ENCODE measurements around the gene SEMA3B. TPM values are rescaled to one million over a fixed set of nuclear protein-coding genes. Genes with fewer than 3 reads are reported as not detected.
A peak's percentile ranks its signal among the peaks of the same experiment; 100 is the strongest.

The SEMA3B gene
- total RNA-seq, 5 donors from 2014 or later (not counting 1 experiment from before 2014, with no cell fraction given) = 0.33 to 2.5 (median 1.5) TPM

DNA sequence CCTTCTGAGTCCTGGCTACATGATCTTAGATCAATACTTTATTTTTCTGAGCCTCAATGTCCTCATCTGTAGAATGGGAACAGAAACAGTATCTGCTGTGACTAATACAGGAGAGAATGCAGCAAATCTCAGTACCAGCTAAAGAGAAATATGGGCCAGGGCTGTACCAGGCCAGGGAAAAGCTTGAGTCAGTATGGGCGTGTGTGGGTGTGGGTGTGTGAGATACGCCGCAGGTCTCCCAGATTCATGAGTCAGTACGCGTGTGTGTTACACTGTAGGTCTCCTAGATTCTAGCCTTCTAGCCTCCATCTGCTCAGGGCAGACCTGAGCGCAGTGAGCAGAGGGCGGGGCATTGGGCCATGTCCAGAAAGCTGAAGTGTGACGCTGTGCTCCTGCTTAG lies 17.7 kb upstream of the SEMA3B start:
- H3K9me3 Mint-ChIP-seq = no peaks in the 10 kb centered on the region
- no peak for DNase-seq
- H3K27ac Mint-ChIP-seq = peak overlapping the region in 1 of 2 donors; percentile 52
- H3K4me1 ChIP-seq (ENCODE audit: control insufficient read depth in 1 of 2, extremely low read depth in 1 of 2, insufficient read depth in 2 of 2, low read length in 2 of 2) = peaks cover 13 to 74% of the 10 kb centered on the region in 2 experiments
- H3K27me3 ChIP-seq (replicated peaks in 1 of 2; ENCODE audit: control insufficient read depth in 2 of 2, extremely low read depth in 1 of 2, insufficient read depth in 2 of 2, low read length in 1 of 2) = no peaks in the 10 kb centered on the region
- ChIA-PET POLR2A (no interaction called here), CTCF (interaction anchor here (0.6 to 0.9 kb wide), 3 partner anchors 9 to 316 kb away, joined by 3 read pairs; no protein-coding TSS in a partner anchor)
- peak overlapping the region in 1 of 3 donors; percentile 10 for H3K4me3 Mint-ChIP-seq
- H3K4me3 ChIP-seq (ENCODE audit: control insufficient read depth in 1 of 2, extremely low read depth in 1 of 2, low read length in 1 of 2) = no peak overlapping the region
- H3K36me3 ChIP-seq (ENCODE audit: control insufficient read depth in 2 of 2, extremely low read depth in 1 of 2, insufficient read depth in 1 of 2, low read length in 1 of 2) = peaks cover 15 to 78% of the 10 kb centered on the region in 2 donors
- 71% methylated on average over 7 of the region's 8 CpGs for WGBS (ENCODE audit: insufficient coverage)
- no peak overlapping the region for H3K27ac ChIP-seq (ENCODE audit: low read length)
- peaks cover 18% of the 10 kb centered on the region for H3K36me3 Mint-ChIP-seq
- ATAC-seq (replicated peaks in 1 of 4) = no peak
- no peaks in the 10 kb centered on the region for H3K9me3 ChIP-seq
- peaks cover 46 to 57% (median 57%) of the 10 kb centered on the region in 3 donors for H3K4me1 Mint-ChIP-seq
- H3K27me3 Mint-ChIP-seq = no peaks in the 10 kb centered on the region

DNA sequence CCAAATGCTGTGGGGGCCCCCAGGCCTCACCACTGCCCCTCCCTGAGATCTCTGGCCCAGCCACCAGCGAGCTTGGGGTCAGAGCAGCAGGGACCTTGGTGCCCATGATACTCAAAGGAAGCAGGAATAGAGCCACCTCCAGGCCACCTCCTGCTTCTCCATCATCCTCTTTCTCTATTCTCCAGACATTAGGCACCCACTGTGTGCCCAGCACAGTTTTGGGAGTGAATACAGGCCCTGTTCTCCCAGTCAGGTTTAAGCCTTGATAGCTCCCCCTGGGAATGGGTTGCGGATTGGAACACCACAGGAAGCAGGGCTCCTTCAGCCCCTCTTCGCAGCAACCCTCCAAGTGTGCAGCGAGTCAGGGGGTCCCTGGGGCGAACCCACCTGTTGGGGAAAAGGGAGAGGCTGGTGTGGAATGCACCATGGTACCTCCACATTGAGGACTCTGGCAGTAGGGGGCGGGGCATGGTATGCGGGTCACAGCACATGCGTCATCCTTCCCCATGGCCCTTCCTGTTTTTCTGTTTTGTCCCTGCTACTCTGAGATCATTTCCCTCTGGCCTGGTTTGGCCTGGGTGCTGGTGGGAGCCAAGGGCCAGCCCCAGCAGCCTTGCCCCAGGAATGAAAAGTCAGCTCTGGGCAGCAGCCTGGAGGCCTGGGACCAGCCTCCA lies 14.2 kb upstream of the SEMA3B start:
- DNase-seq (peak in 2 of 35 experiments; percentile 17 to 48), ATAC-seq (replicated peaks in 1 of 4) (no peak)
- Mint-ChIP-seq H3K9me3 (no peaks in the 10 kb centered on the region), H3K27me3 (no peaks in the 10 kb centered on the region), H3K4me3 (no peak overlapping the region), H3K4me1 (peaks cover 23 to 34% (median 33%) of the 10 kb centered on the region in 3 donors), H3K27ac (no peak overlapping the region), H3K36me3 (peaks cover 37% of the 10 kb centered on the region)
- Histone ChIP-seq H3K4me1 (ENCODE audit: control insufficient read depth in 1 of 2, extremely low read depth in 1 of 2, insufficient read depth in 2 of 2, low read length in 2 of 2) (peaks cover under 1 to 47% of the 10 kb centered on the region in 2 experiments), H3K4me3 (ENCODE audit: control insufficient read depth in 1 of 2, extremely low read depth in 1 of 2, low read length in 1 of 2) (no peak overlapping the region), H3K27me3 (replicated peaks in 1 of 2; ENCODE audit: control insufficient read depth in 2 of 2, extremely low read depth in 1 of 2, insufficient read depth in 2 of 2, low read length in 1 of 2) (no peaks in the 10 kb centered on the region), H3K36me3 (ENCODE audit: control insufficient read depth in 2 of 2, extremely low read depth in 1 of 2, insufficient read depth in 1 of 2, low read length in 1 of 2) (peaks cover 23 to 83% of the 10 kb centered on the region in 2 donors), H3K27ac (ENCODE audit: low read length) (no peak overlapping the region), H3K9me3 (no peaks in the 10 kb centered on the region)
- ChIA-PET CTCF (no interaction called here), POLR2A (no interaction called here)
- WGBS (ENCODE audit: insufficient coverage) = 91% methylated on average over 5 of the region's 8 CpGs

DNA sequence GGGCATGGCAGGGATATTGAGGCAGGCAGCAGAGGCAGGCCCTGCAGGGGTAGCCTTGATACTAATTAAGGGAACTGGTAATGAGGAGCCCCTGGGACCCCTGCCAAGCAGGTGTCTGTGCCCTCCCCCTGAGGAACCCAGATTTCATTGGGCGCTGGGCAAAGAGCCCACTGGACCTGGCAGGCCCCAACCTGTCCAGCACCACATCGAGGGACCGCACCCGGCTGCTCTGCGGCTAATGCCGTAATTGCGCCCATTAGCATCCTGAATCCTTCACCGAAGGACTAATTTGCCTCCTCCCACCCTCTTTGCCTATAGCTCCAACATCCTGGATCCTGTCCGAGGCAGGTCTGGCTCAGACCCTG lies 13.7 kb upstream of the SEMA3B start:
- no peaks in the 10 kb centered on the region for H3K9me3 Mint-ChIP-seq
- H3K27ac ChIP-seq (ENCODE audit: low read length) = no peak overlapping the region
- H3K4me1 Mint-ChIP-seq = peaks cover 22 to 31% (median 30%) of the 10 kb centered on the region in 3 donors
- ChIA-PET POLR2A (interaction anchor here in 1 of 2 donors (0.7 kb wide), 1 partner anchor 26 kb away, joined by 8 read pairs; no protein-coding TSS in a partner anchor), CTCF (no interaction called here)
- DNase-seq (no peak), ATAC-seq (replicated peaks in 1 of 4) (no peak)
- WGBS (ENCODE audit: insufficient coverage) = 98% methylated on average over 7 of the region's 9 CpGs
- H3K27me3 ChIP-seq (replicated peaks in 1 of 2; ENCODE audit: control insufficient read depth in 2 of 2, extremely low read depth in 1 of 2, insufficient read depth in 2 of 2, low read length in 1 of 2) = no peaks in the 10 kb centered on the region
- H3K4me1 ChIP-seq (ENCODE audit: control insufficient read depth in 1 of 2, extremely low read depth in 1 of 2, insufficient read depth in 2 of 2, low read length in 2 of 2) = peaks cover 2 to 45% of the 10 kb centered on the region in 2 experiments
- H3K27me3 Mint-ChIP-seq = no peaks in the 10 kb centered on the region
- no peaks in the 10 kb centered on the region for H3K9me3 ChIP-seq
- no peak overlapping the region for H3K27ac Mint-ChIP-seq
- peaks cover 23 to 78% of the 10 kb centered on the region in 2 donors for H3K36me3 ChIP-seq (ENCODE audit: control insufficient read depth in 2 of 2, extremely low read depth in 1 of 2, insufficient read depth in 1 of 2, low read length in 1 of 2)
- H3K4me3 ChIP-seq (ENCODE audit: control insufficient read depth in 1 of 2, extremely low read depth in 1 of 2, low read length in 1 of 2) = no peak overlapping the region
- H3K36me3 Mint-ChIP-seq = peaks cover 37% of the 10 kb centered on the region
- no peak overlapping the region for H3K4me3 Mint-ChIP-seq

DNA sequence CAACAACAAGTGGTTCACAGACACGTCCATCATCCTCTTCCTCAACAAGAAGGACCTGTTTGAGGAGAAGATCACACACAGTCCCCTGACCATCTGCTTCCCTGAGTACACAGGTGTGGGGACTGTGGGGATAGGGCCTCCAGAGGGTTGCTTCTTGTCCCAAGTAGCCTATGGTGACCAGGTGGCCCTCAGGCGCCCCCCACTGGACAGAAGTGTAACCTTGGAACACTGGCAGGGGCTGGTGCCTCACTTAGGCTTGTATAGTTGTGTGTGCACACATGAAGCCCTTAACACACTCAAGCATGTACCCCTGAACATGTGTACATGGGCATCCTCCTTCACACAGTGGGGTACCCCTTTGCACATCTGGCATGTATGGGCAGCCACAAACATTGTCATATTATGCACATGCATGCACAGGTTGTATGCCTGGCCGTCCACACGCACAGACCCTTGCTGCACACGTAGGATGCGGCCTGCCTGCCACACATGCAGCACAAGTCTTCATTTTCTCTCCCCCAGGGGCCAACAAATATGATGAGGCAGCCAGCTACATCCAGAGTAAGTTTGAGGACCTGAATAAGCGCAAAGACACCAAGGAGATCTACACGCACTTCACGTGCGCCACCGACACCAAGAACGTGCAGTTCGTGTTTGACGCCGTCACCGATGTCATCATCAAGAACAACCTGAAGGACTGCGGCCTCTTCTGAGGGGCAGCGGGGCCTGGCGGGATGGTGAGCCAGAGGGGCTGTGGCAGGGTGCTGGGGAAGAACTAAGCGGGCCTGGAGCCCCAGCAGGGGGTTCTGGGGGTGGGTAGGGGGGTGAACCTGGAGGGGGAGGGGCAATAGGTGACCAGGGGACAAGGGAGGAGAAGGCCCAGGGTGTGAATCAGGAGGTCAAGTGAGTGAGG lies 11.7 kb upstream of the SEMA3B start:
- H3K4me3 ChIP-seq (ENCODE audit: control insufficient read depth in 1 of 2, extremely low read depth in 1 of 2, low read length in 1 of 2) = no peak overlapping the region
- H3K36me3 Mint-ChIP-seq = peaks cover 32% of the 10 kb centered on the region
- POLR2A ChIA-PET = no interaction called here
- no peaks in the 10 kb centered on the region for H3K9me3 ChIP-seq
- H3K9me3 Mint-ChIP-seq = no peaks in the 10 kb centered on the region
- H3K4me1 Mint-ChIP-seq = peaks cover 12 to 19% (median 18%) of the 10 kb centered on the region in 3 donors
- no peaks in the 10 kb centered on the region for H3K27me3 Mint-ChIP-seq
- H3K4me1 ChIP-seq (ENCODE audit: control insufficient read depth in 1 of 2, extremely low read depth in 1 of 2, insufficient read depth in 2 of 2, low read length in 2 of 2) = peaks cover 2 to 34% of the 10 kb centered on the region in 2 experiments
- H3K27ac ChIP-seq (ENCODE audit: low read length) = no peak overlapping the region
- CTCF ChIA-PET = interaction anchor here (0.7 to 2.0 kb wide), 4 partner anchors 10 to 67 kb away, joined by 3 to 6 read pairs (median 4); no protein-coding TSS in a partner anchor
- WGBS (ENCODE audit: insufficient coverage) = 100% methylated on average over 14 of the region's 20 CpGs
- peaks cover 0 to 3% of the 10 kb centered on the region in 2 experiments for H3K27me3 ChIP-seq (replicated peaks in 1 of 2; ENCODE audit: control insufficient read depth in 2 of 2, extremely low read depth in 1 of 2, insufficient read depth in 2 of 2, low read length in 1 of 2)
- no peak overlapping the region for H3K4me3 Mint-ChIP-seq
- peaks cover 21 to 64% of the 10 kb centered on the region in 2 donors for H3K36me3 ChIP-seq (ENCODE audit: control insufficient read depth in 2 of 2, extremely low read depth in 1 of 2, insufficient read depth in 1 of 2, low read length in 1 of 2)
- H3K27ac Mint-ChIP-seq = peak overlapping the region in 1 of 2 donors; percentile 50
- DNase-seq (peak in 6 of 35 experiments; percentile 26 to 50 (median 36)), ATAC-seq (replicated peaks in 1 of 4) (no peak)

DNA sequence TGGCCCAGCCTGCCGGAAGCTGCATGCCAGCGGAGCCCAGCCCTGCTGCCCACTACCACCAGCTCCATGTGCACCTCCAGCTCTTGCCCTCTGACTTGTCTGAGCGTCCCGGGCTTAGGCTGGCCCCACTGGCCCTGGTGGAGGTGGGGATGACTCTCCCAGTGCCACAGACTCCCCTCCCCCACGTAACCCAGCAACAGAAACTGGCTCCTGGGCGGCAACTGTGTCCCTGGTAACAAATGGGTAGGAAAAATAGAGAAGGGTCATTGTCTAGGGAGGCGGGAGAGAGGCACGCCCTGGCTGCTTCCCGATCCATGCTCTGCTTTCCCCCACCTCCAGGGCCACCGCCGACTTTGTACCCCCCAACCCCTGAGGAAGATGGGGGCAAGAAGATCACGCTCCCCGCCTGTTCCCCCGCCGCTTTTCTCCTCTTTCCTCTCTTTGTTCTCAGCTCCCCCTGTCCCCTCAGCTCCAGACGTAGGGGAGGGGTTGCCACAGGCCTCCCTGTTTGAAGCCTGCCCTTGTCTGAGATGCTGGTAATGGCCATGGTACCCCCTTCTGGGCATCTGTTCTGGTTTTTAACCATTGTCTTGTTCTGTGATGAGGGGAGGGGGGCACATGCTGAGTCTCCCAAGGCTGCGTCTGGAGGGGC lies 10.8 kb upstream of the SEMA3B start:
- Histone ChIP-seq H3K4me1 (ENCODE audit: control insufficient read depth in 1 of 2, extremely low read depth in 1 of 2, insufficient read depth in 2 of 2, low read length in 2 of 2) (peaks cover 2 to 27% of the 10 kb centered on the region in 2 experiments), H3K27me3 (replicated peaks in 1 of 2; ENCODE audit: control insufficient read depth in 2 of 2, extremely low read depth in 1 of 2, insufficient read depth in 2 of 2, low read length in 1 of 2) (peaks cover 0 to 3% of the 10 kb centered on the region in 2 experiments), H3K9me3 (no peaks in the 10 kb centered on the region), H3K4me3 (ENCODE audit: control insufficient read depth in 1 of 2, extremely low read depth in 1 of 2, low read length in 1 of 2) (no peak overlapping the region), H3K27ac (ENCODE audit: low read length) (no peak overlapping the region), H3K36me3 (ENCODE audit: control insufficient read depth in 2 of 2, extremely low read depth in 1 of 2, insufficient read depth in 1 of 2, low read length in 1 of 2) (peaks cover 21 to 55% of the 10 kb centered on the region in 2 donors)
- ChIA-PET POLR2A (interaction anchor here in 1 of 2 donors (0.6 kb wide), 1 partner anchor 17 kb away, joined by 10 read pairs; no protein-coding TSS in a partner anchor), CTCF (interaction anchor here (0.5 to 2.5 kb wide), 5 partner anchors 11 to 74 kb away, joined by 3 to 17 read pairs (median 3); no protein-coding TSS in a partner anchor)
- WGBS (ENCODE audit: insufficient coverage) = 100% methylated on average over 5 of the region's 17 CpGs
- H3K4me1 Mint-ChIP-seq = peaks cover 11 to 19% (median 18%) of the 10 kb centered on the region in 3 donors
- no peak overlapping the region for H3K27ac Mint-ChIP-seq
- peaks cover 32% of the 10 kb centered on the region for H3K36me3 Mint-ChIP-seq
- ATAC-seq (replicated peaks in 1 of 4) (no peak), DNase-seq (no peak)
- H3K27me3 Mint-ChIP-seq = no peaks in the 10 kb centered on the region
- H3K9me3 Mint-ChIP-seq = no peaks in the 10 kb centered on the region
- H3K4me3 Mint-ChIP-seq = no peak overlapping the region
